Parathyroid adenoma (tissue), 2 donors: ENCODE measurements around the gene MAN2B2.
A peak's percentile ranks its signal among the peaks of the same experiment; 100 is the strongest.

Source experiments
- H2AFZ ChIP-seq: fragments of 300-600 bp; sonication (generic); one replicate; pipeline ENCODE4 v1.7.0; 2017; ENCODE audit warnings: antibody characterized with exemption, mild to moderate bottlenecking
- H3K27ac ChIP-seq: fragments of 300-600 bp; sonication (generic); one replicate; pipeline ENCODE4 v1.7.0; 2017
- H3K27me3 ChIP-seq: fragments of 300-600 bp; sonication (generic); one replicate; pipeline ENCODE4 v1.7.0; 2017; ENCODE audit warnings: low read length; ENCODE audit not compliant: control insufficient read depth, insufficient read depth
- H3K36me3 ChIP-seq: fragments of 300-600 bp; sonication (generic); one replicate; pipeline ENCODE4 v1.7.0; 2017; ENCODE audit warnings: low read length; ENCODE audit not compliant: control insufficient read depth, insufficient read depth
- H3K4me1 ChIP-seq: fragments of 300-600 bp; sonication (generic); one replicate; pipeline ENCODE4 v1.7.0; 2017; ENCODE audit warnings: control low read depth
- H3K4me2 ChIP-seq: fragments of 300-600 bp; sonication (generic); one replicate; pipeline ENCODE4 v1.7.0; 2017; ENCODE audit warnings: low read length
- H3K4me3 ChIP-seq: fragments of 300-600 bp; sonication (generic); one replicate; pipeline ENCODE4 v1.7.0; 2017; ENCODE audit warnings: low read depth, low read length
- H3K79me2 ChIP-seq: fragments of 300-600 bp; sonication (generic); one replicate; pipeline ENCODE4 v1.7.0; 2017; ENCODE audit warnings: control low read depth
- H3K9ac ChIP-seq: fragments of 300-600 bp; sonication (generic); one replicate; pipeline ENCODE4 v1.7.0; 2017; ENCODE audit warnings: mild to moderate bottlenecking
- H3K9me3 ChIP-seq: fragments of 300-600 bp; sonication (generic); one replicate; pipeline ENCODE4 v1.7.0; 2017; ENCODE audit warnings: low read length; ENCODE audit not compliant: control insufficient read depth
- TF ChIP-seq, protein P1 (sequence below): fragments of 300-600 bp; sonication (generic); IDR thresholded peaks from one replicate; pipeline ENCODE4 v1.7.0; 2017; ENCODE audit warnings: antibody characterized with exemption, mild to moderate bottlenecking
- donor health status: primary hyperparathyroidism.

The MAN2B2 gene

DNA sequence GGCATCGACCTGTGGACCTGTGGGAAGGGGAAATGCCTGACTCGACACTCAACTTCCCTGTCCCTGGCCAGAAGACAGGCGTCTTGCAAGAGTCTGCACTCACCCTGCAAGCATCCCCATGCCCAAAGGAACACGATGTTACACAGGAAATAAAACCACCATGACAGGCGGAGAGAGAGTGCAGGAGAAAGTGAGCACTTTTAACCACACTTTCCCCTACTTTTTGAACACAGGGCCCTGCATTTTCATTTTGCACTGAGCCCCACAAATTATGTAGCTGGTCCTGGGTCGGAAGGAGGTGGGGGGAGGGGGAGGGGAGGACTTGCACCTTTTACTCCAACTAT lies 13.8 kb upstream of the MAN2B2 start:
- TF ChIP-seq, protein P1, sequence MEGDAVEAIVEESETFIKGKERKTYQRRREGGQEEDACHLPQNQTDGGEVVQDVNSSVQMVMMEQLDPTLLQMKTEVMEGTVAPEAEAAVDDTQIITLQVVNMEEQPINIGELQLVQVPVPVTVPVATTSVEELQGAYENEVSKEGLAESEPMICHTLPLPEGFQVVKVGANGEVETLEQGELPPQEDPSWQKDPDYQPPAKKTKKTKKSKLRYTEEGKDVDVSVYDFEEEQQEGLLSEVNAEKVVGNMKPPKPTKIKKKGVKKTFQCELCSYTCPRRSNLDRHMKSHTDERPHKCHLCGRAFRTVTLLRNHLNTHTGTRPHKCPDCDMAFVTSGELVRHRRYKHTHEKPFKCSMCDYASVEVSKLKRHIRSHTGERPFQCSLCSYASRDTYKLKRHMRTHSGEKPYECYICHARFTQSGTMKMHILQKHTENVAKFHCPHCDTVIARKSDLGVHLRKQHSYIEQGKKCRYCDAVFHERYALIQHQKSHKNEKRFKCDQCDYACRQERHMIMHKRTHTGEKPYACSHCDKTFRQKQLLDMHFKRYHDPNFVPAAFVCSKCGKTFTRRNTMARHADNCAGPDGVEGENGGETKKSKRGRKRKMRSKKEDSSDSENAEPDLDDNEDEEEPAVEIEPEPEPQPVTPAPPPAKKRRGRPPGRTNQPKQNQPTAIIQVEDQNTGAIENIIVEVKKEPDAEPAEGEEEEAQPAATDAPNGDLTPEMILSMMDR, result no peak
- Histone ChIP-seq H3K27me3 (peaks cover 9% of the 10 kb centered on the region), H3K4me1 (no peaks in the 10 kb centered on the region), H2AFZ (no peak overlapping the region), H3K9ac (no peak overlapping the region), H3K27ac (no peak overlapping the region), H3K9me3 (no peaks in the 10 kb centered on the region), H3K4me2 (no peak overlapping the region), H3K36me3 (no peaks in the 10 kb centered on the region), H3K4me3 (no peak overlapping the region), H3K79me2 (no peaks in the 10 kb centered on the region)

DNA sequence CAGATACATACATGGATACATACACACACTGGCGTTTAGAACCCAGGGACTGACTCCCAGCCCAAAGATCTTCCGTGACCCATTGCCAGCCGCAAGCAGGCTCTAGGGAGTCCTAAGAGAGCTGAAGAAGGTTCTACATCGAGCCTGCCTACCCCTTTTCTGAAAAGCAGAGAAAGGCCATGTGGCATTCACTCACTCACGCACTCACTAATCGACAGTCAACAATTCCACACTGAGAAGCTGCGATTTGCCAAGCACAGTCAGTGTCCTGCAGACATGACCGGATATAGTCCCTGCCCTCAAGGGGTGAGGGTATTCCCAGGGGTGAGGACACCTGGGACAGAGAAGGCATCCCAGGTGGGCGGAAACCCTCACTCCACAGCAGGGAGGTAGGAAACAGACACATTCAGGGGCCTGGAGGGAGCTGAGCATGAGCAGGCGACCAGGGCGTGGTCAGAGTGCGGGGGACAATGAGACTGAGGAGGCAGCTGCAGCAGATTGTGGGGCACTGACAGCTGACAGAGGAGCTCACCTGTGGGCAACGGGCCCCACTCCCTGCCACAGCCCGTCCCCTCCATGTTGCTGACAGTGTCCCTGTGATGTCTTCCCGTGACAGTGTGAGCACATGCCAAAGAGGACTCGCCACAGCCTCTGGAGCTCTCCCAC lies 13.2 kb upstream of the MAN2B2 start:
- Histone ChIP-seq H3K9ac (no peak overlapping the region), H2AFZ (no peak overlapping the region), H3K4me2 (no peak overlapping the region), H3K27ac (no peak overlapping the region), H3K4me1 (no peaks in the 10 kb centered on the region), H3K79me2 (no peaks in the 10 kb centered on the region), H3K9me3 (no peaks in the 10 kb centered on the region), H3K27me3 (peaks cover 9% of the 10 kb centered on the region), H3K36me3 (no peaks in the 10 kb centered on the region), H3K4me3 (no peak overlapping the region)
- TF ChIP-seq, protein P1, result no peak

DNA sequence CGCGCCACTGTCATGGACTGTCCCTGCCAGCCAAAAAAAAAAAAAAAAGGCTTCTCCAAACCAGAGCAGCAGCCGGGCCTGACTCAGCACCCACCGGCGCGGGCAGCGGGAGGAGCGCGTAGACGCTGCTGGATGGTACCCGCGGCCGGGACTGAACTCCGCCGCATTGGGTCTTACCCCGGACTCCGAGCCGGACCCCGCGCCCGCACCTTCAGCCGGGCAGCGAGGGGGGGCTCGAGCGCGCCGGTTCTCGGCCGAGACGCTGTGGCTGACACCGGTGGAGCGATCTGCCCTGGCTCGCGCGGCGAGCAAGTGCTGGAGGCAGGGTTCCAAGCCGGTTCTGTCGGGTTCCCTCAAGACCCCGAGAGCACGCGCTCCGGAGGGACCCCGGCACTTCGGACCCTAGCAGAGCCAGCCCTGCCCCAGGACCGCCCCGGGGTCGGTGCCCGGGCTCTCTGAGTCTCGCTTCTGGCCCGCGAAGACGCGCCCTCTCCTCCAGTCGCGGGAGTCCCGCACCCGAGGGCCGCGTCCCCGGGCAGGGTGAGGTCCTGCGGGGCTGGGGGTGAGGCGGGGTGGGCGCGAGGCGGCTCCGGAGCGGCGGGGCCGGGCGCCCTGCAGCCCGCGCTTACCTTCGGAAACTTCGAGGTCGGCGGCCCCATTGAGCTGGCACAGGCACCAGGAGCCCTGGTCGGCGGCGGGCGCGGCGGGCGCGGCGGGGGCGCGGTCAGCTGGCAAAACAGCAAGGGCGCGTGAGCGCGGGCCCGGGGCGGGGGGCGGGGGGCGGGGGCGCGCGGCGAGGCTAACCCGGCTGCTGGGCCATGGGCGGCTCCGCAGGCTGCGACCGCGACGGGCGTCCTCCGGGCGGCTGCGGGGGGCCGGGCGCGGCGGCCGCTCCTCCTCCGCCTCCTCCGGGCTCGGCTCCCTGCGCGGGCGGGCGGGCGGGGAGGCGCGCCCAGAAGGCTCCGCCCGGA lies 11.8 kb upstream of the MAN2B2 start:
- peaks cover 9% of the 10 kb centered on the region for H3K27me3 ChIP-seq
- H3K9me3 ChIP-seq, result no peaks in the 10 kb centered on the region
- H3K4me2 ChIP-seq, result peak overlapping the region; percentile 68
- TF ChIP-seq, protein P1, result no peak
- no peak overlapping the region for H3K27ac ChIP-seq
- no peaks in the 10 kb centered on the region for H3K36me3 ChIP-seq
- no peaks in the 10 kb centered on the region for H3K79me2 ChIP-seq
- H3K4me3 ChIP-seq, result peak overlapping the region; percentile 27
- H2AFZ ChIP-seq, result peak overlapping the region; percentile 56
- no peak overlapping the region for H3K9ac ChIP-seq
- no peaks in the 10 kb centered on the region for H3K4me1 ChIP-seq

DNA sequence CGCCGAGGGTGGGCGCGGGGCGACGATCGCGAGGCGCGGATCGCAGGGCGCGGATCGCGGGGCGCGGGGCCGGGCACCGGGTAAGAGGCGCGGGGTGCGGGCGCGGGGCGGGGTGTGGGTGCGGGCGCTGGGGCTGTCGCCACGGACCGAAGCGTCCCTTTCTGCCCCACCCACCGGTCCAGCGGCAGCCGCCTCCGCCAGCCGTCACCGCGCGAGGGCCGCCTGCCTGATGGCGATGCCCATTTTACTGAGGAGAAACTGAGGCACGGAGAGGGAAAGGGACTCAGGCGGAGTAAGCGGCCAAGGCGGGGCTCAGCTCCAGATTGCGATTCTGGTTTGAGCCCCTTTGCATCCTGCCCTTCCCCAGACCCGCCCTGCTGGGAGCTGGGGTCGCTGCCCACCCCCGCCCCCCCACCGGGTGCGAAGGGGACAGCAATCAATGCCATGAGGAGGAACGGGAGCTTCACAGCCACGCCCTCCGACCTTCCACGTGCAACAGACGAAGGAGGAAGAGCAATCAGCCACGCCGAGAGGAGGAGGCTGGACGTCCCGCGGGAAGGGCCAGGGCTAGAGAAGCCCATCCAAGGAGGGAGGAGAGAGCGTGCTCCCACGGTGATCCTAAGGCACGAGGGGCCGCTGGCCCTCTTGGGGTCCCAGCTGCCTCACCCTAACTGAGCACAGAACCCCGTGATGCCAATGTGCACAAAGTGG lies 10.9 kb upstream of the MAN2B2 start:
- Histone ChIP-seq H3K4me1 (no peaks in the 10 kb centered on the region), H3K4me2 (peak overlapping the region; percentile 26), H3K9ac (no peak overlapping the region), H3K79me2 (no peaks in the 10 kb centered on the region), H3K27ac (no peak overlapping the region), H3K9me3 (no peaks in the 10 kb centered on the region), H3K27me3 (peaks cover 9% of the 10 kb centered on the region), H3K4me3 (no peak overlapping the region), H2AFZ (no peak overlapping the region), H3K36me3 (no peaks in the 10 kb centered on the region)
- TF ChIP-seq, protein P1, result no peak
